ENCODE data around the gene CAPN9.
"Not testable (repeated sequence)": the region's sequence is repeated elsewhere in the genome, so short reads cannot be mapped to it uniquely, and the experiment has no call there.

Gene CAPN9

DNA sequence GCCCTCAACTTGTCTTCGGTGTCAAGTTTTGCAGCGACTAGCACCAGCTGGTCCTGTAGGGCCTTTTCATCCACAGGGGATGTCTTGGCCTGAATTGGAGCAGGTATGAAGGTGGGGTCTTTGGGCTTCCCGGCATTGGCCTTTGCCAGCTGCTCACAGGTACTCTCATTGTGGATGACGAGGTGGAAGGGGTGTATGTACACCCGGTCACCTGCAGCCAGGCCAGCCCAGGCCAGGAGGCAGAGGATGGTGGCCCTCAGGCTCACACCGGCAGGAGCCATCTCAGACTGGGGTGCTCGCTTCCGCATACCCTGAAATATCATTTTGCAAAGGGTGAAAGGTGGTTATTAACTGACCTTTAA, 36.7 kb upstream of the CAPN9 start:
- no peak for DNase-seq

DNA sequence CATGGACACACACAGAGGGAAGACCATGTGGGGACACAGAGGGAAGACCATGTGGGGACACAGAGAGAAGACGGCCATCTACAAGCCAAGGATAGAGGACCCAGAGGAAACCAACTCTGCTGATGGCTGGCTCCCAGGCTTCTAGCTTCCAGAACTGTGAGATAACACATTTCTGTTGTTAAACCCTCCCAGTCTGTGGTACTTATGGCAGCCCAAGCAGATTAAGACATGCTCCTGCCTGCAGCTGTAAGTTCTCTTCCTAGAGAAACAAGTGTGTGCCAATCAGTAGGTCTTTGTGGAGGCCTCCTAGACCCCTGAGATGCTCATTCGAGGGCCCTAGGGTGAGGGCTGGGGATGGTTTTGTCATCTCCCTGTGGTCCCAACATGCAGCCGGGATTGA, 35.9 kb upstream of the CAPN9 start:
- no peak for DNase-seq

DNA sequence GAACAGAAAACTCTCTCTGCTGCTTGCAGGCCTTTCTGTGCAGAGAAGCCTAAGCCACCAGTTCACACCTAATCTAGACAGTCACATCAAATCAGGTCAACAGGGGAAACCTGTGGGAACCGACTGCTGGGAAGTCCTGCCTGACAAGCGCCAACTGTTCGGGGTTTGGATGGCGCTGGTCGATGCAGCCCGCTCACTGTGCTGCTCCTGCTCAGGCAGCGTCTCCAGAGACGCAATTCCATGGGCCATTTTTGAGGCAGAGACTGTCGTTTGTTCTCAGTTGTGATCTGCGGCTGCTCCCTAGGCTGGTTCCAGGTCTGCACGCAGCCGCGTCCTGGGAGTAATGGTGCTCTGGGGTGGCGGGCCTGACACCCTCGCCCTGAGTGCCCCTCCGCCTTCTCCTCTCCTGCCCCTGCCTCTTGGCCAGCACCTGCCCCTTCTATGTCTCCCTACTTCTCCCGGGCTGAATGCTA, 34.7 kb upstream of the CAPN9 start:
- no peak for DNase-seq

- no peak for DNase-seq
These were observed 34.0 kb upstream of the CAPN9 start for GRCh38 chr1:230713138-230713537.

DNA sequence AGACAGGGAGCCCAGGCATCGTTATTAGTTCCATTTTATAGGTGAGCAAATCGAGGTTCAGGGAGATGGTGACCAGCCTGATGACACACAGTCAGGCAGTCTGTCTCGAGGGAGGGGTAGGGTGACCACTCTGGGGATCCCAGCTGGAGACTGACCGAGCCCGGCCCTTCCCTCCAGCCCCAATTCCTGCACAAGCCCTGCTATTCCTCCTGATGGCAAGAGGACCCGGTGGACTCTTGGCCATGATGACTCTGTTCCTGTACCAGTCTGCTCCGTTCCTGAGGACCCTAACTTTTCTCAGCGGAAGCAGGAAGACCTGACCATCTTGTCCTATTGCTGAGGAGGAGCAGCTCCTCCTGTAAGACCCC, 33.7 kb upstream of the CAPN9 start:
- DNase-seq: no peak

- DNase-seq: no peak
These were observed 33.0 kb upstream of the CAPN9 start, which contains the start of gene AGT for GRCh38 chr1:230713915-230714764. Gene AGT (minus strand): TSS chr1:230714122. CDS start chr1:230710823, 3,299 bp downstream.

- DNase-seq: no peak
These were observed 31.7 kb upstream of the CAPN9 start for GRCh38 chr1:230715510-230715909.

DNA sequence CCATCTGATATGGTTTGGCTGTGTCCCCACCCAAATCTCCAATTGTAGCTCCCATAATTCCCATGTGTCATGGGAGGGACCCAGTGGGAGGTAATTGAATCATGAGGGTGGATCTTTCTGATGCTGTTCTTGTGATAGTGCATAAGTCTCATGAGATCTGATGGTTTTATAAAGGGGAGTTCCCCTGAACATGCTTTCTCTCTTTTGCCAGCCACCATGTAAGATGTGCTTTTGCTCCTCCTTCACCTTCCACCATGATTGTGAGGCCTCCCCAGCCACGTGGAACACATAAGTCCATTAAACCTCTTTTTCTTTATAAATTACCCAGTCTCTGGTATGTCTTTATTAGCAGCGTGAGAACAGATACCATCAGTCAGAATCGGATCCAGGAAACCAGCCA, 30.7 kb upstream of the CAPN9 start:
- not testable (repeated sequence) for DNase-seq

- no peak for DNase-seq
These were observed 29.9 kb upstream of the CAPN9 start for GRCh38 chr1:230717251-230717650.

GRCh38 chr1:230721849-230722522, 25.2 kb upstream of the CAPN9 start:
- not testable (repeated sequence) for DNase-seq

GRCh38 chr1:230725256-230726012, 21.8 kb upstream of the CAPN9 start:
- no peak for DNase-seq

- DNase-seq: no peak
These were observed 18.3 kb upstream of the CAPN9 start for GRCh38 chr1:230728710-230729392.

DNA sequence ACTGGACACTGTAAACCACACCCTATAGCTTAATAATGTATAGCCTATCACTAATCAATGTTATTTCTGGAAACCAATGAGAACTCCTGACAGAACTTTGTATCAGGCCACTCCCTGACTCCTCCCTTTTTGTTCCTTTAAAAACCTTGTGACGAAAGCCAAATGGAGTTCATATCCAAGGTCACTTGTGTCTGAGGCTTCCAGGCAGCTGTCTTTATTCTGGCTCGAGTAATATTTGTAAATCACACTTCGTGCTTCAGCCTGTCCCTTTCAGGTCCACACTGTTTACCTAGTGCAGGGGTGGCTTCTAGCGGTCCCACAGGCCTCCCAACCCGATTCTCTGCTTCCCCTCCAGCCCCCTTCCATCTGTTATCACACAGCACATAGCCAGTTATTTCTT, 16.2 kb upstream of the CAPN9 start:
- DNase-seq: no peak

DNA sequence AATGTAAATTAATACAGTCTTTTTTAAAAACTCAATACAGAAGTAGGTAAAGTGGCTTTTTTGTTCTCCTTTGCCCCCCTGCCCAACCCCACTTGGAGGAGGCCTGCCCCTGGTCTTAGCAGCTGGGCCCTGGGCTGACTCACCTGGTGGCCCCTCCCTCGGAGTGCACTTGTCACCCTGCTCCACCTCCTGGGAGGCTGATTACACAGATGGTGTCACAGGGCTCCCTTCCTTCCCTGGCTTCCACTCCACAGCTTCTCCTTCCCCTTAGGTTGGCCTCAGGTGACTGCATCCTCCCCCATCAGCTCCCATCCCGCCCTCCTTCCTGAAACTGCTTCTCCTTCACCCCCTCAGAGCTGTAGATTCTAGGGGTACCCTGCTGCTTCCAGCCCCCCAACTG, 11.7 kb upstream of the CAPN9 start:
- no peak for DNase-seq

- DNase-seq: no peak
These were observed 9.4 kb upstream of the CAPN9 start for GRCh38 chr1:230737622-230738262.

DNA sequence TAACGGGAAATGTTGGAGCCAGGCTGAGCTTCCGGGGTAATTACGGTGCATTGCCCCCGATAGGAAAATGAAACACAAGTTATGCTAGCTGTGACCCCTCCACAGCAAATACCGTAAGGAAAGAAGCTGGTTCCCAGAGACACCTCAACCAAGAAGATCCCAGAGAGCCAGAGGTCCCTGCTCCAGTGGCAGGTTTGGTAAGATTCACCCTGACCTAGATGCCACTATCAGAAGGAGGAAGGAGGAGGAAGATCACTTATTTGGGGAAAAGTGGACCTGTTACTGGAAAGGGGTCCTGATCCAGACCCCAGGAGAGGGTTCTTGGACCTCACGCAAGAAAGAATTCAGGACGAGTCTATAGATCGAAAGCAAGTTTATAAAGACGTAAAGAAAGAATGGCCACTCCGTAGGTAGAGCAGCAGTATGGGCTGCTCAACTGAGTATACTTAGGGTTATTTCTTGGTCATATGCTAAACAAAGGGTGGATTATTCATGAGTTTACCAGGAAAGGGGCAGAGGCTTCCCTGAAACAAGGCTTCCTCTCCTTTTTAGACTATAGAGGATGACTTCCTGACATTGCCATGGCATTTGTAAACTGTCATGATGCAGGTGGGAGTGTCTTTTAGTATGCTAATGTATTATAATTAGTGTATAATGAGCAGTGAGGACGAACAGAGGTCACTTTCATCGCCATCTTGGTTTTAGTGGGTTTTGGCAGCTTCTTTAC, 7.5 kb upstream of the CAPN9 start:
- no peak for DNase-seq

GRCh38 chr1:230743899-230744298, 3.3 kb upstream of the CAPN9 start:
- no peak for DNase-seq

- DNase-seq: no peak
These were observed 2.8 kb upstream of the CAPN9 start for GRCh38 chr1:230744382-230744781.

GRCh38 chr1:230745071-230745470, 2.1 kb upstream of the CAPN9 start:
- DNase-seq: no peak

DNA sequence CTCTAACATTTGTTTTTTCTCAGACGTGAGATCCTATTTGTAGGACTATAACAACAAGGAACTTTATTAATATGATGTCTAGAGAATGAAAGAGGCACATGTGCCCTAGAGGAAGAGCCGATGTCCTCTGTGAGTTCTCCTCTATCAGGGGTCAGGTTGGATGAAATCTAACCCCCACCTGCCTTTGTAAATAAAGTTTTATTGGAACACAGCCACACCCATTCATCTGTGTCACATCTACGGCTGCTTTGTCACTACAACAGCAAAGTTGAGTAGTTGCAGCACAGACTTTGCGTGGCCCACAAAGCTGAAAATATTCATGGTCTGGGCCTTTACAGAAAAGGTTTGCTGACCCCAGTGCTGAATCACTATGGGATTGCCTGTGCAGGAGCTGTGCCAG, 571 bp upstream of the CAPN9 start:
- no peak for DNase-seq

- DNase-seq: no peak
These were observed 957 bp downstream of the CAPN9 start for GRCh38 chr1:230747890-230748800.

Data from GF-D8 (cell line).